Activated naive CD4-positive, alpha-beta T cell treated with anti-CD3 and anti-CD28 coated beads, Interleukin-2, amount 10 ng/mL, durations not matched to agents 7 days and 5 days (primary cell): Measurements from ENCODE around the gene WNT2B.

Experiments used
- CTCF ChIA-PET: fragments of 350-600 bp; sonication (Branson Sonifier 250); formaldehyde crosslinking; loops from one replicate; lab custom pipeline; 2021; ENCODE audit warnings: antibody characterized with exemption; lab: Charles Lee
- DNase-seq: peaks from one replicate; pipeline ENCODE4 v3.0.0-alpha.2; 2020
- H3K27ac Mint-ChIP-seq: one replicate; pipeline ENCODE4 v1.8.0; 2021; ENCODE audit warnings: mild to moderate bottlenecking, moderate library complexity, mixed read lengths
- H3K27me3 Mint-ChIP-seq: one replicate; pipeline ENCODE4 v1.8.0; 2021; ENCODE audit warnings: mild to moderate bottlenecking, mixed read lengths
- H3K36me3 Mint-ChIP-seq: one replicate; pipeline ENCODE4 v1.8.0; 2021; ENCODE audit warnings: mixed read lengths
- H3K4me1 Mint-ChIP-seq: one replicate; pipeline ENCODE4 v1.8.0; 2021; ENCODE audit warnings: mixed read lengths
- H3K4me3 Mint-ChIP-seq: one replicate; pipeline ENCODE4 v1.8.0; 2021; ENCODE audit warnings: mild to moderate bottlenecking, moderate library complexity, mixed read lengths
- H3K9me3 Mint-ChIP-seq: one replicate; pipeline ENCODE4 v1.8.0; 2021; ENCODE audit warnings: mixed read lengths

WNT2B gene

GRCh38 chr1:112509005-112509659 lies 367 bp downstream of the WNT2B start:
- Mint-ChIP-seq H3K27ac (no peak overlapping the region), H3K9me3 (no peaks in the 10 kb centered on the region), H3K27me3 (peaks cover 71% of the 10 kb centered on the region), H3K4me1 (peaks cover 7% of the 10 kb centered on the region), H3K4me3 (peak overlapping the region; percentile 49), H3K36me3 (no peaks in the 10 kb centered on the region)
- CTCF ChIA-PET, result no interaction called here
- peak; percentile 36 for DNase-seq

- H3K9me3 Mint-ChIP-seq, result no peaks in the 10 kb centered on the region
- DNase-seq, result no peak
- no peak overlapping the region for H3K27ac Mint-ChIP-seq
- no peaks in the 10 kb centered on the region for H3K36me3 Mint-ChIP-seq
- H3K27me3 Mint-ChIP-seq, result peaks cover 65% of the 10 kb centered on the region
- CTCF ChIA-PET, result no interaction called here
- H3K4me1 Mint-ChIP-seq, result peaks cover 7% of the 10 kb centered on the region
- peak overlapping the region; percentile 49 for H3K4me3 Mint-ChIP-seq
Measured at GRCh38 chr1:112509660-112510178, 954 bp downstream of the WNT2B start.

GRCh38 chr1:112510340-112510739 lies 1.6 kb downstream of the WNT2B start:
- peaks cover 59% of the 10 kb centered on the region for H3K27me3 Mint-ChIP-seq
- CTCF ChIA-PET, result interaction anchor here (0.7 to 2.9 kb wide), 2 partner anchors 8 to 17 kb away, joined by 3 to 12 read pairs; no protein-coding TSS in a partner anchor
- no peak overlapping the region for H3K4me3 Mint-ChIP-seq
- H3K9me3 Mint-ChIP-seq, result no peaks in the 10 kb centered on the region
- no peak for DNase-seq
- H3K27ac Mint-ChIP-seq, result no peak overlapping the region
- no peaks in the 10 kb centered on the region for H3K36me3 Mint-ChIP-seq
- peaks cover 7% of the 10 kb centered on the region for H3K4me1 Mint-ChIP-seq

- CTCF ChIA-PET, result interaction anchor here (0.7 to 2.9 kb wide), 2 partner anchors 10 to 102 kb away, joined by 3 to 12 read pairs; no protein-coding TSS in a partner anchor
- H3K27ac Mint-ChIP-seq, result no peak overlapping the region
Measured at GRCh38 chr1:112511897-112512296, 3.1 kb downstream of the WNT2B start.

GRCh38 chr1:112513112-112513870 lies 4.5 kb downstream of the WNT2B start:
- Mint-ChIP-seq H3K9me3 (no peaks in the 10 kb centered on the region), H3K27me3 (peaks cover 31% of the 10 kb centered on the region), H3K36me3 (no peaks in the 10 kb centered on the region), H3K4me3 (no peak overlapping the region), H3K4me1 (peaks cover 2% of the 10 kb centered on the region), H3K27ac (no peak overlapping the region)
- CTCF ChIA-PET, result interaction anchor here (0.7 to 2.9 kb wide), 2 partner anchors 11 to 884 kb away, joined by 3 to 12 read pairs; no protein-coding TSS in a partner anchor
- no peak for DNase-seq

More at GRCh38 chr1:112511897-112512296, 3.1 kb downstream of the WNT2B start:
- H3K9me3 Mint-ChIP-seq, result no peaks in the 10 kb centered on the region
- peaks cover 45% of the 10 kb centered on the region for H3K27me3 Mint-ChIP-seq
- H3K4me1 Mint-ChIP-seq, result peaks cover 7% of the 10 kb centered on the region
- H3K36me3 Mint-ChIP-seq, result no peaks in the 10 kb centered on the region
- H3K4me3 Mint-ChIP-seq, result no peak overlapping the region
- DNase-seq, result no peak

GRCh38 chr1:112514901-112515300 lies 6.1 kb downstream of the WNT2B start:
- CTCF ChIA-PET, result no interaction called here
- no peak for DNase-seq
- H3K36me3 Mint-ChIP-seq, result no peaks in the 10 kb centered on the region
- no peak overlapping the region for H3K27ac Mint-ChIP-seq
- peaks cover 15% of the 10 kb centered on the region for H3K27me3 Mint-ChIP-seq
- no peaks in the 10 kb centered on the region for H3K4me1 Mint-ChIP-seq
- H3K4me3 Mint-ChIP-seq, result no peak overlapping the region
- no peaks in the 10 kb centered on the region for H3K9me3 Mint-ChIP-seq

GRCh38 chr1:112515311-112516009 lies 6.7 kb downstream of the WNT2B start:
- Mint-ChIP-seq H3K36me3 (no peaks in the 10 kb centered on the region), H3K4me1 (no peaks in the 10 kb centered on the region), H3K9me3 (no peaks in the 10 kb centered on the region), H3K27me3 (peaks cover 9% of the 10 kb centered on the region), H3K27ac (no peak overlapping the region), H3K4me3 (no peak overlapping the region)
- DNase-seq, result no peak
- CTCF ChIA-PET, result interaction anchor here (1.0 kb wide), 1 partner anchor 13 kb away, joined by 6 read pairs; no protein-coding TSS in a partner anchor

GRCh38 chr1:112516141-112516540 lies 7.4 kb downstream of the WNT2B start:
- Mint-ChIP-seq H3K36me3 (no peaks in the 10 kb centered on the region), H3K27me3 (peaks cover 2% of the 10 kb centered on the region), H3K27ac (no peak overlapping the region), H3K4me3 (no peak overlapping the region), H3K4me1 (no peaks in the 10 kb centered on the region), H3K9me3 (no peaks in the 10 kb centered on the region)
- CTCF ChIA-PET, result interaction anchor here (1.0 kb wide), 1 partner anchor 14 kb away, joined by 6 read pairs; no protein-coding TSS in a partner anchor
- DNase-seq, result no peak

GRCh38 chr1:112517231-112517630 lies 8.5 kb downstream of the WNT2B start:
- no peak overlapping the region for H3K4me3 Mint-ChIP-seq
- H3K27ac Mint-ChIP-seq, result no peak overlapping the region
- no peaks in the 10 kb centered on the region for H3K36me3 Mint-ChIP-seq
- H3K9me3 Mint-ChIP-seq, result no peaks in the 10 kb centered on the region
- CTCF ChIA-PET, result interaction anchor here (0.6 kb wide), 1 partner anchor 539 kb away, joined by 3 read pairs; no protein-coding TSS in a partner anchor
- H3K4me1 Mint-ChIP-seq, result no peaks in the 10 kb centered on the region
- DNase-seq, result no peak
- no peaks in the 10 kb centered on the region for H3K27me3 Mint-ChIP-seq

- Mint-ChIP-seq H3K9me3 (no peaks in the 10 kb centered on the region), H3K36me3 (no peaks in the 10 kb centered on the region), H3K4me1 (no peaks in the 10 kb centered on the region), H3K27ac (no peak overlapping the region), H3K27me3 (no peaks in the 10 kb centered on the region), H3K4me3 (no peak overlapping the region)
- CTCF ChIA-PET, result interaction anchor here (0.6 kb wide), 1 partner anchor 539 kb away, joined by 3 read pairs; no protein-coding TSS in a partner anchor
- DNase-seq, result no peak
Measured at GRCh38 chr1:112517646-112518045, 8.9 kb downstream of the WNT2B start.

GRCh38 chr1:112518186-112518585 lies 9.4 kb downstream of the WNT2B start:
- no peak for DNase-seq
- Mint-ChIP-seq H3K36me3 (no peaks in the 10 kb centered on the region), H3K27ac (no peak overlapping the region), H3K9me3 (no peaks in the 10 kb centered on the region), H3K27me3 (no peaks in the 10 kb centered on the region), H3K4me1 (no peaks in the 10 kb centered on the region), H3K4me3 (no peak overlapping the region)
- CTCF ChIA-PET, result interaction anchor here (0.6 kb wide), 1 partner anchor 127 kb away, joined by 3 read pairs; no protein-coding TSS in a partner anchor

- no peaks in the 10 kb centered on the region for H3K36me3 Mint-ChIP-seq
Measured at GRCh38 chr1:112520166-112520565, 11.4 kb downstream of the WNT2B start.

GRCh38 chr1:112522621-112523020 lies 13.9 kb downstream of the WNT2B start:
- Mint-ChIP-seq H3K9me3 (no peaks in the 10 kb centered on the region), H3K36me3 (no peaks in the 10 kb centered on the region), H3K27ac (no peak overlapping the region), H3K4me3 (no peak overlapping the region), H3K4me1 (no peaks in the 10 kb centered on the region), H3K27me3 (no peaks in the 10 kb centered on the region)
- CTCF ChIA-PET, result interaction anchor here (0.6 to 1.2 kb wide), 3 partner anchors 15 to 90 kb away, joined by 3 read pairs; no protein-coding TSS in a partner anchor
- DNase-seq, result no peak

More at GRCh38 chr1:112520166-112520565, 11.4 kb downstream of the WNT2B start:
- H3K4me3 Mint-ChIP-seq, result no peak overlapping the region
- no peaks in the 10 kb centered on the region for H3K9me3 Mint-ChIP-seq
- DNase-seq, result no peak
- CTCF ChIA-PET, result no interaction called here
- H3K27ac Mint-ChIP-seq, result peak overlapping the region; percentile 24
- no peaks in the 10 kb centered on the region for H3K27me3 Mint-ChIP-seq
- H3K4me1 Mint-ChIP-seq, result no peaks in the 10 kb centered on the region

GRCh38 chr1:112524251-112524650 lies 15.5 kb downstream of the WNT2B start:
- DNase-seq, result no peak
- CTCF ChIA-PET, result no interaction called here
- no peaks in the 10 kb centered on the region for H3K9me3 Mint-ChIP-seq
- H3K4me3 Mint-ChIP-seq, result no peak overlapping the region
- no peaks in the 10 kb centered on the region for H3K36me3 Mint-ChIP-seq
- no peak overlapping the region for H3K27ac Mint-ChIP-seq
- H3K4me1 Mint-ChIP-seq, result no peaks in the 10 kb centered on the region
- H3K27me3 Mint-ChIP-seq, result no peaks in the 10 kb centered on the region
